Neural progenitor cell (in vitro differentiated cells): ENCODE results near the gene EFTUD2.

Source experiments
- EZH2 ChIP-seq: fragments of 200-600 bp; sonication (generic); IDR thresholded peaks from 2 replicates; pipeline ENCODE4 v1.6.1; 2017; ENCODE audit warnings: antibody characterized with exemption, mild to moderate bottlenecking, moderate library complexity
- TF ChIP-seq, protein P1 (sequence below): fragments of 200-600 bp; sonication (generic); IDR thresholded peaks from 2 replicates; pipeline ENCODE4 v1.5.1; 2017; ENCODE audit warnings: antibody characterized with exemption, mild to moderate bottlenecking

DNA sequence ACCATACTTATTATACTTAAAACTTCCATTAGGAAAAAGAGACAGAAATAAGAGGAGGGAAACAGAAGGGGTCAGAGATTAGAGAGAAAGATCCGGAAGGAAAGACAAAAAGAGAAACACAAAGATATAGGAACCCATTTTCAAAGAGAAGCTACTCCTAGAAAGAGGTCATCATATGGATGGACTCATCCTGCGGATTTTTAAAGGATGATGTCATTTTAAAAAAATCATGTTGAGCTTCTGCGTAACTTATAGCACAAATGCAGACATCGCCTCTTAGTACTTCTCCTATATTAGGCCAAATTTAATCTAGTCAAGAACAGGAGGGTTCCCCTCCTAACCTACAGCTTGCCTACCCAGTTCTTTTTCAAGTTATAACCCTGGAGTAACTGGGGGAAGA, 18.1 kb downstream of the EFTUD2 start:
- TF ChIP-seq, protein P1, sequence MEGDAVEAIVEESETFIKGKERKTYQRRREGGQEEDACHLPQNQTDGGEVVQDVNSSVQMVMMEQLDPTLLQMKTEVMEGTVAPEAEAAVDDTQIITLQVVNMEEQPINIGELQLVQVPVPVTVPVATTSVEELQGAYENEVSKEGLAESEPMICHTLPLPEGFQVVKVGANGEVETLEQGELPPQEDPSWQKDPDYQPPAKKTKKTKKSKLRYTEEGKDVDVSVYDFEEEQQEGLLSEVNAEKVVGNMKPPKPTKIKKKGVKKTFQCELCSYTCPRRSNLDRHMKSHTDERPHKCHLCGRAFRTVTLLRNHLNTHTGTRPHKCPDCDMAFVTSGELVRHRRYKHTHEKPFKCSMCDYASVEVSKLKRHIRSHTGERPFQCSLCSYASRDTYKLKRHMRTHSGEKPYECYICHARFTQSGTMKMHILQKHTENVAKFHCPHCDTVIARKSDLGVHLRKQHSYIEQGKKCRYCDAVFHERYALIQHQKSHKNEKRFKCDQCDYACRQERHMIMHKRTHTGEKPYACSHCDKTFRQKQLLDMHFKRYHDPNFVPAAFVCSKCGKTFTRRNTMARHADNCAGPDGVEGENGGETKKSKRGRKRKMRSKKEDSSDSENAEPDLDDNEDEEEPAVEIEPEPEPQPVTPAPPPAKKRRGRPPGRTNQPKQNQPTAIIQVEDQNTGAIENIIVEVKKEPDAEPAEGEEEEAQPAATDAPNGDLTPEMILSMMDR, result no peak
- TF ChIP-seq EZH2, result no peak
